Stimulated activated CD8-positive, alpha-beta memory T cell treated with anti-CD3 and anti-CD28 coated beads, Interleukin-7, amount 100 ng/mL, for 48 hours (primary cell): Measurements from ENCODE around the gene C17orf100.

ENCODE experiments used
- DNase-seq, 2 donors: peaks; one replicate each; pipeline ENCODE4 v3.0.0-alpha.2; 2020; ENCODE audit warnings: low read depth in 1 of 2; ENCODE audit errors: extremely low read depth in 1 of 2

The C17orf100 gene

DNA sequence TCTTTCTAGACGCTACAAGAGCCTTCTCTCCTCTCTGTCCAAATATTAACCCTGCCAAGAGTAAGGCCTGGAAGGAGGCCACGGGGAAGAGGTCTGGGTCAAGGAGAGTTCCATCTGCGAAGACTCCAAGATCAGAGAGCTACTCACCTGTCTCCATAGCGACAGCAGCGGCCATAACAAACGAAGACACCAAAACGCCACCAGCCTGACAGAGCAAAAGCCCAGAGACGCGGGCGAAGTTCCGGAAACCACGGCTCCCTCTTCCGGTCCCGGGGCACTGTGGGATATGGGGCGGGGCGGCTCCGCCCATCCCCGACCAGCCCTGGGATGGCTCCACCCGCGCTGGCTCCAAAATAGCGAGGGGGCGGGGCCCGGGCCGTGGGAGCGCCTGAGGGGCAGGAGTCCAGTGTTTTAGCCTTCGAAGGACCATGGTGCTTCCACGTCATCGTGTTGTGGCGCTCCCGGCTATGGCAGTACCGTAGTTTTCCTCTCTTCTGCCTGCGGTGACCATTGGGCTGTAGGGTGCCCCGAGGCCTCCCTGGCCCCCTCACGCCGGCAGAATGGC lies at the start of gene C17orf100, which contains the start of gene MED31:
C17orf100 (plus strand) TSS at position 409 of the 565 bp plus-strand sequence; CDS start at position 561, 152 bp downstream.
MED31 (minus strand) TSS at position 252 of the 565 bp plus-strand sequence; CDS start at position 175, 77 bp downstream.
- DNase-seq = peak; percentile 87 to 90

DNA sequence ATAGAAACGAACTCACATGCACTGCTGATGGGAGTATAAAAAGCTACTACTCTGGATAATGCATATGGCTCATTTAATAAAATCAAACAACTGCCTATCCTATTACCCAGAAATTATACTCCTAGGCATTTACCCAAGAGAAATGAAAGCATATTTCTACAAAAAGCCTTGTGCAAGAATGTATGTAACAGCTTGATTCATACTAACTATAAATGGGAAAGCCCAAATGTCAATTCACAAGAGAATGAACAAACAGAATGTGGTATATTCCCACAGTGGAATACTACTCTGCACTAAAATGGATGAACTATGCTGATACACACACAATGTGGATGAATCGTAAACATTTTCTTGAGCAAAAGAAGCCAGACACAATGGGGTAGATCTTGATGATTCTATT lies 49.4 kb upstream of the C17orf100 start:
- no peak for DNase-seq

DNA sequence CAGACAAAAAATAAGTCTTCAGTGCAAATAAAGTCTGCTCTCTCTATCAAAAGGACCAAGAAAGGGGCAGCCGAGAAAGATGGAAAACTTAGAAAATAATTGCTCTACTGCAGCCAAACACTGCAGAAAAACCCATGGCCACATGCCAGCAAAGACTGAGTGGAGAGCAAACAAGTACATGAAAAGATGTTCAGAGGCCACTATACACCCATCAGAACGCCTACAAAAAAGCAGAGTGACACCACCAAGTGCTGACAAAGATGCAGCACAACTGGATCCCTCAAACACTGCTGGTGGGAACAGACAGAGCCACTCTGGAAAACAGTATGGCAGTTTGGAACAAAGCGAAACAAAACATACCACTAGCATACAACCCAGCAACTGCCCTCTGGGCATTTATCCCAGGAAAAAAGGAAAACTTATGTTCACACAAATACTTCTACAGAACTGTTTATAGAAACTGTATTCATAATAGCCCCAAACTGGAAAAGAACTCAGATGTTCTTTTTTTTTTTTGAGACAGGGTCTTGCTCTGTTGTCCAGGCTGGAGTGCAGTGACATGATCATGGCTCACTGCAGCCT lies 47.7 kb upstream of the C17orf100 start:
- no peak for DNase-seq

DNA sequence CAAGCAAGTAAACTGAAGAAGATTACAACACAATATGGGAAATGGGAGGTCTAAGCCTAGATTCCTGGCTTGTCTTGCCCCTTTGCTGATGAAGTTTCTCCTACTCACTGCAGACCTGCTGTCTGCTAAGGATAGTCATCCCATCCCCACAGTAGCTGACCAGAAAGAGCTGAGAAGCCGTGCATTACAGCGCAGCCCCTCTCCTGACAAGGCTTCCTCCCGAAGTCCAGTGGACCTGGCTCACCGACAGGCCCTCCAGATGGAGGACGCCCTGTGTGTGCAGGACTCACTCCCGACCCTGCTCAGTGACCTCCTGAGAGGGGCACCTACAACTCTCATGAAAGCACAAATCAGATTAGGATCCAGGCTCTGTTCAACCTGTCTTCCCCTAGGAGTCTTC lies 46.4 kb upstream of the C17orf100 start:
- DNase-seq = no peak

DNA sequence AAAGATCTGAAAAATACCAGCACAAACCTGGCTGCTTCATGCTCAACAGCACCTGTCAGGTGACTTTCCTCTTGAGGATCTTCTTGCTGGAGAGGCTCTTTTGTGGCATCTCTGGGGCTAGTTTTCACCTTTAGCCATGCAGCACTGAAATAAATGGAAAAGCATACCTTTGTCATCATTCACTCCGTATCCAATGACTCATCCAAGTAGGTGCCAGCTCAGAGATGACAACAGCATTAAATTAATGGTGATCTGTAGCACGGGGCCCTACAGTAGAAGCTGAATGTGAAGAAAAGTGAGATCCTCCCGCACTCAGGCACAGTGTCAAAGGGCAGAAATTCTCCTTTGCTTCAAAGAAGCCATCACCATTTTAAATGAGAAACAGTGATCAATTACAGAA lies 43.2 kb upstream of the C17orf100 start:
- no peak for DNase-seq

DNA sequence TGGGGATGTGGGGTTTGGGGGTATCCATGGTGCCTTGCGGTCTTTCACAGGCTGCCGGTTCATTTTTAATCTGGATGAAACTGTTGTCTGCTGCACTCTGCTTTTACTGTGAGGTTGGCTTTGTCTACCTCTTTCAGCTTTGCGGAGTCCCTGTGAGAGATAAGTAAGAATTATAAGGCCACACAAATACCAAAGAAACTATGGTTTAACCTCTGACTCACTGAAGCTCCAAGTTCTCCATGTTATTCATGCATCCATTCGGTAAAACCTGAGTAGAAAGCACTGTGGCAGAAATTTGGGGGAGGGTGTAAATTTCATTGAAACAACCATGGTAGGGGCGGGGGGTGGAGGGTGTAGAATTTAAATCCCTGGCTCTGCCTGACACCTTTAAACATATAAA lies 41.6 kb upstream of the C17orf100 start:
- DNase-seq = no peak

DNA sequence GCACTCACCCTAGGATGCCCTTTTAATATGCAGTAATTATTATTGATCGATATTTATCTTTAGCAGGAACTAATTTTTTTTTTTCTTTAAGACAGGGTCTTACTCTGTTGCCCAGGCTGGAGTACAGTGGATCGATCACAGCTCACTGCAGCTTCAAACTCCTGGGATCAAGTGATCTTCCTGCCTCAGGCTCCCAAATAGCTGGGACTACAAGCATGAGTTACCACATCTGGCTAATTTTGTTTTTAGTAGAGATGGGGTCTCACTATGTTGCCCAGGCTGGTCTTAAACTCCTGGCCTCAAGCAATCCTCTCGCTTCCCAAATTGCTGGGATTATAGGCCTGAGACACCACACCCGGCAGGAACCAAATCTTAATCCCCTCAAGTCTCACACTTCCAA lies 40.3 kb upstream of the C17orf100 start:
- no peak for DNase-seq

DNA sequence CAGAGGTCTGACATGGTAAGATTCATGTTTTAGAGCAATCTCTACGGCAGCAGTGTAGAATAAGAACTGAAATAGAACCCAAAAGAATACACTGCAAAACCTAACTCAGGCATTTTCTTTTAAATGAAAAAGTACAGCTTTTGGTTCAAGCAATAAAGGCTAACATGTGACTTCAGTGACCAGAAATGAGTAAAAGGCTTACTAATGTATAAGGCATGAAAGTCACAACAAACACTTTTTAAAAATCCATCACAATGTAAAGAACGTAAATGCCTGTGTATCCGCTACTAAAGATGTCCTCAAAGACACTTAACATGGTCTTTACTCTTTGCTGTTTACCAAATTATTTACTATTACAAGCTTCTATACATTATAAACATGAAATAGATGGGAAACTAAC lies 27.6 kb upstream of the C17orf100 start:
- DNase-seq = no peak

DNA sequence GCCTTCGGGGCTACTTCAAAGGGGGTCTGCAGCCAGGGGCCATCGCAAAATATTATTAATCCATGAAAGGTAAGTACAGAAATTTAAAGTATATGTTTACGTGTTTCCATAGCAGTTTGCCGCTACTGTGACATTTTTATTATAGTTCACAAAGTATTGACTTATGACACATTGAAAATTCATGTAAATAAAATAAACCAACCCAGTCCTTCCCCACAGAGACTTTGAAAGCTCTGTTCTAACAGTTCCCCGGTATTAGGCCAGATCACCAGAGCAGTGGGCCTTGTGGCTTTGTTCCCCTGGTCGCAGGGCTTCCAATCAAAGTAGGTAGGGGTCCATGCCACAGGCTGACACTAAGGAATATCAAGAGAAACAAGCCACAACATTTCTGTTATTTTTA lies 24.9 kb upstream of the C17orf100 start:
- DNase-seq = no peak

DNA sequence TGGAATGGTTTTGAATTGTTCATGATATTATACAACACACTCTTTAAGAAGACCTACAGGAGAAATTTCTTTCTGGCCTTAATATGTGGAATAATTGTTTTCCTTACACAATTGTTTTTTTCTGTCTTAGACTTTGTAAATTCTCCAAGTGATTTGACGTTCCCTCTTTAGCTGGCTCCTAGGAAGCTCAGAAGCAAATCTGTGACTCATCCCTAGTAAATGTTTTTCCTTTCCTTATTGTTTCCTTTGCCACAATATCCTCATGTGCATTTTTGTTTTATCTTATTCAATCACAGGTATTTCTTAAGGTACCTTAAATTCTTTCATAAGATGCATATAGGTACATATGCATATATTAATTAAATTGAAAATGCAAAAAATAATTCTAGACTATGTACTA lies 24.5 kb upstream of the C17orf100 start:
- no peak for DNase-seq

DNA sequence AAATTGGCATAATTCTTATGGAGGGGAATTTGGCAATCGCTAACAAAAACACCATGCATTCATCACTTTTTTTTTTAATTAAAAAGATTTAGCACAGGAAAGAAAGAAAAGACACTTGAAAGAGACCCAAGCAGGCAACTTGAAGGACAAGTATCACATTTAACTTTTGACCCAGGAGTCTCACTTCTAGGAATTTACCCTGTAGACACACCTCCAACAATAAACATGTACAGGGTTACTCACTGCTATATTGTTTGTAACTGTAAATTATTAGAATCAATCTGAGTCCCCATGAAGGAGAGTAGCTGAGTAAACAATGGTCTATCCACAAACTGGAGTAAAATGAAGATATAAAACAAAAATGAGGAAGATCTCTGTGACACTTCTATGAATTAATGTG lies 21.2 kb upstream of the C17orf100 start:
- DNase-seq = no peak

DNA sequence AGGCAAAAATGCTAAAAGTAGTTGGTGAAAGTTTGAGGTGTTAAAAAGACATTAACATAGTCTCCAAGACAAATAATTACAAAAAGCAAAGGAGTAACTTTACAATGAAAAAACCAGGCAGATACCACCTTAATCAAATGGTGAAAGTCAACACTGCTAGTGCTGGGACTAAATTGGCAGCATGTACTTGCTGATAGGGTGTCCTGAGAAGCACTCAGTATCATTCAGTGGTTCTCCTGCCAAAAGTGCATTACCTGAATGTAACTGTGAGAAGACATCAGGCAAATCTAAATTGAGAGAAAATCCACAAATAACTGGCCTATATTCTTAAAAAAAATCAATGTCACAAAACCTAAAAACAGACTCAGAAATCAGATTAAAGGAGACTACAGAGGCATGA lies 19.0 kb upstream of the C17orf100 start:
- no peak for DNase-seq

DNA sequence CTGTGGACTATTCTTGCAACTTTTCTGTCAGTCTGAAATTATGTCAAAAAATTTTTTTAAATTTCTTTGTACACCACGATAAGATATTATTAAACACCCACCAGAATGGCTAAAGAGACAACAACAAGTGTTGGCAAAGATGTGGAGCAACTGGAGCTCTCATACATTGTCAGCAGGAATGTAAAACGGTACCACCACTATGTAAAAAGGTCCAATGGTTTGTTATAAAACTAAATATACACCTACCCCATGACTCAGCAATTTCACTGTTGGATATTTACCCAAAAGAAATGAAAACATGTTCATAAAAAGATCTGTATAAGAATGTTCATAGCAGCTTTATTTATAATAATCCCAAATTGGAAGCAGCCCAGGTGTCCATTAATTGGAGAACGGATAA lies 18.3 kb upstream of the C17orf100 start:
- no peak for DNase-seq

DNA sequence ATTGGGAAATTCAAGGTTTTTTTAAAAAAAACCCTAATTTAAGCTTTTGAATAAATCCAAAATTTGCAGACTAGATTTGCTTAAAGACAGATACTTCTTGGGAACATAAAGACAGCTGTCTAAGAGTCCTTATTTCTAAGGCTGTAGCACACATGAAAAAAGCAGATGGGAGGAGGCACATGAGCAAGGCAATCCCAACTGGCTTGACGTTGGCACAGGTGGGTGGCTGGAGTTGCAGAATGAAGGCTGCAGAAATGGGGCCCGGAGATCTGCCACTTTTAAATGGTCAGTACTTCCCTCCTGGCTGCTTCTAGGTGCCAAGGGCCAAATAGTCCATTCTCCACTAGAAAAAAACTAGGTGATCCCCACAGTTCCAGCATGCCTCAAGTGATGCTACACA lies 15.5 kb upstream of the C17orf100 start:
- DNase-seq = no peak

DNA sequence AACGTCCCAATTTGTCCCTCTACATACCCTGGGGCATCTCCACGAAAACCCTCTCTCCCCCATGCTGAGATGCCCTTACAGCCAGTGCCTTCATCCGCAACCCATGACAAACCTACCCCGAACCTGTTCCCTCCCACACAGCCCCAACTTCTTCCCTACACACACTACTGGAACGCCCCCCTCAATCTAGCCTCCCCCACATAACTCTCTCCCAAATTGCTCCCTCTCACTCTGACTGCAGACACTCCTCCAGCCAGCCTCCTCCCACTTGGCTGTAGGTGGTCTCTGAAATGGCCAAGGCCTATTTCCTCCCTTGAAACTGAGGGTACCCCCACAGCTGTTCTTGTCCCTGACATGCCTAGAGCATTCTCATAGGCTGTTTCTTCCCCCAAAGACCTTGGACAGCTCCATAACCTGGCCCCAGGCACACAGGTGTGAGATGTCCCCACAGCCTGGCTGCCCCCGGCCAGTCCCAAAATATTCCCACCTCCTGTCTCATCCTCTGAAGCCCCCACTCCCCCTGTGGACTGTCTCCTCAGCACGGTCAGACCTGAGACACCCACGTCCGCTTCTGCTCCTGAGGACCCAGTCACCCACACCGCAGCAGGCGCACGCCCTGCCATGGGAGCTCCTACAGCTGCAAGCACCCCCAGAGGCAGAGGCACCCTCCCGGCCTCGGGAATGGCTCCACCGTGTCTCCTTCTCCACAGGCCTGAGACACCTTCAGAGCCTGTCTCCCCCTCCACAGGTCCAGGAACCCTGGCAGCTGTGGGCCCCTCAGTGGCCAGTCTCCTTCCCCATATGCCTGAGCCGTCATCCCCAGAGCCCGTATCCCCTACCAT lies 14.7 kb upstream of the C17orf100 start:
- no peak for DNase-seq

DNA sequence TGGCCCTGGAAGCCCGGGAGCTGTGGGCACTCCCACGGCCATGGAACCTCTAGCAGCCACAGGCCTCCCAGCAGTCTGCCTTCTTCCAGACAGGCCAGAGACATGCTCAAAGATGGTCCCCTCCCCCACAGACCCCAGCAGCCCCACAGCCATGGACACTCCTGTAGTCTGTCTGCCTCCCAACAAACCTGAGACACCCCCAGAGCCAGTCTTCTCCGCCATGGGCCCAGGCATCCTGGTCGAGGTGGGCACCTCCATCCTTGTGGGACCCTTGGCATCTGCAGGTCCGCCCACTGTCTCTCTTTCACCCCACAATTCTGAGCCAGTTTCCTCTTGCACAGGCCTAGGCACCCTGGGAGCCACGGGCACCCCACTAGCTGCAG lies 14.1 kb upstream of the C17orf100 start:
- no peak for DNase-seq

DNA sequence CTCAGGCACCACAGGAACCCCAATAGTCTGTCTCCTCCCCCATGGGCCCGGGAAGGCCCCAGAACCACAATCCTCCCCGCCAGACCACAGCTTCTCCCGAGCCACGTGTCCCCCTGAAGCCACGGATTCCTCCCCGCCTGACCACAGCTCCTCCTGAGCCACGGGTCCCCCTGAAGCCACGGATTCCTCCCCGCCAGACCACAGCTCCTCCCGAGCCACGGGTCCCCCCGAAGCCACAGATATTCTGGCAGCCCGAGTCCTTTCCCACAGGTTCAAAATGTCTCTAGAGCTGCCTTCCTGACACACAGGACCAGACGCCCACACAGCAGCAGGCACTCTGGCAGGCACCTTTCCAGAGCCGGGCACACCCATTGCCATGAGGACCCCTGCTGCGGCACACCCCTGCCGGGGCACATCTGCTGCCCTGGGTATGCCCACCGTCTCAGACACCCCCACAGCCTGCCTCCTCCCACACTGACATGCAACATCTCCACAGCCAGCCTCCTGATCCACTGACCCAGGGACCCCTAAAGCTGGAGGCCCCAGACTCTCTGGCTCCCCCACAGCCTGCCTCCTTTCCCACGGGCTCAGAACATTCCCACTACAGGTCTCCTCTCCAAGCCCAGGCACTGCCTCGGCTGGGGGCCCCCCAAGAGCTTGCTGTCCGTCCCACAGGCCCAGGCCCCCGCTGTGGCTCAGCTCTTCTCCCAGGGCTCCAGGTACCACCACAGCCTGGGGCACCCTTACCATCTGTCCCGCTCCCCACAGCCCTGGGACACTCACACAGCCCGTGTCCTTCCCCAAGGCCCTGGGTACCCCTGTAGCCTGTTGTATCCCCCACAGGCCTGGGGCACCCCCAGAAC lies 13.3 kb upstream of the C17orf100 start:
- no peak for DNase-seq

DNA sequence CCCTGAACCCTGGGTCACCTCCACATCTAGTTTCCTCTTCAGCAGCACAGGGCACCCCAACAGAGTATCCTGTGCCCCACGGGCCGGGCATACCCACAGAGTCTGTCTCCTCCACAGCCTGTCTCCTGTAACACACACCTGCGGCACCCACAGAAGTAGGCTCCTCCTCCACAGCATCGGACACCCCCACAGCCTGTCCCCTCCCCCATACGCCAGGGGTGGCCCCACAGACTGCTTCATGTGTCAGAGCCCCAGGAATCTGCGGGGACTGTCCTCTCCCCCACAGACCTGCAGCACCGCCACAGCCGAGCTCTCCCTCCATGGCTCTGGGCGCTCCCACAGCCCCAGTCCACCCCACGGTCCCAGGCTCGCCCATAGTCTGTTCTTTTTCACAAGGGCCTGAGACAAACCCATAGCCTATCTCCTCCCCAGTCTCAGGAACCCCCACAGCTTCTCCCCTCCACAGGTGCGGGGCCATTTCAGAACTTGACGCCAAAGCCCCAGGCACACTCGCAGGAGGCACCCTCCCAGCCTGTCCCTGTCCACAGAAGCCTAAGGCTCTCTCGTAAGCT lies 12.5 kb upstream of the C17orf100 start:
- no peak for DNase-seq

DNA sequence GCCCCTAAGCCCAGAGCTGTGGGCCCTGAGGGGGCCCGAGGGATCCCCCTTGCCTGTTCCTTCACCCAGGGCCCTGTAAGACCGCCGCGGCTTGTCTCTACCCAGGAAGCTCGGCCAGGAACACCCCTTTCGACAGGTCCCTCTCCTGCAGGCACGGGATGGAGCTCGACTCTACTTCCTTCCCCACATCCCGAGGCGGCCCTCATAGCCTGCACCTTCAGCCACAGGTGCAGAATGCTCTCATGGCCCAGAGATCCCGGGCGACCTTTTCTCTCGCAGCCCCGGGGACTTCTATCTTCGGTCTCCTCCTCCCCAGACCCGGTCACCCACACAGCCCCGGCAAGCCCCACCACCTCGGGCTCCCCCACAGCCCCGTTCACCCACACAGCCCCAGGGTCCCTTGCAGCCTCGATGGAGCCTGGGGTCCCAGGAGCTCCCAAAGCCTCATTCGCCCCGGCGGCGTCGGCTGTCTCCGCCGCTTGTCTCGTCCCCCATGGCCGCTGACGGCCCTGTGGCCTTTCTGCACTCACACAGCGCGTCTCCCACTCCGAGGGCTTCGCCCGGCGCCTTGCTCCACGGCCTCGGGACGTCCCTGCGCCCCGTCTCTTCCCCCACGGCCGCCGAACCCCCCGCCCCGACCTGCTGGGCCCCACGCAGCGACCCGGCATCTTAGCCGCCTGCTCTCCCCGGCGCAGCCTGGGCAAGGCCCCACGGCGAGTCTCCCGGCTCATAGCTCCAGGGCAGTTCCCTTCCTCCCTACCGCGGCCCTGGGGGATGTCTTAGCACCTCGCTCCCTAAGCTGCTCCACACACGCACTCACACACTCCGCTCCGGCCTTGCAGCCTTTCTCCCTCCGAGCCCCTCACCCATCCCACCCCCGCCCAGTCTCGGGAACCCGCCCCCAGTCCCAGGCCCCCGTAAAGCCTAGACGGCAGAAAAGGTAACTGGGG lies 11.7 kb upstream of the C17orf100 start:
- DNase-seq = no peak
